Activated naive CD4-positive, alpha-beta T cell treated with anti-CD3 and anti-CD28 coated beads, Interleukin-2, amount 50 U/mL, for 16 hours (primary cell): ENCODE measurements around the gene HCFC1.

Experiments
- DNase-seq: peaks from one replicate; pipeline ENCODE4 v3.0.0-alpha.2; 2020

The HCFC1 gene

DNA sequence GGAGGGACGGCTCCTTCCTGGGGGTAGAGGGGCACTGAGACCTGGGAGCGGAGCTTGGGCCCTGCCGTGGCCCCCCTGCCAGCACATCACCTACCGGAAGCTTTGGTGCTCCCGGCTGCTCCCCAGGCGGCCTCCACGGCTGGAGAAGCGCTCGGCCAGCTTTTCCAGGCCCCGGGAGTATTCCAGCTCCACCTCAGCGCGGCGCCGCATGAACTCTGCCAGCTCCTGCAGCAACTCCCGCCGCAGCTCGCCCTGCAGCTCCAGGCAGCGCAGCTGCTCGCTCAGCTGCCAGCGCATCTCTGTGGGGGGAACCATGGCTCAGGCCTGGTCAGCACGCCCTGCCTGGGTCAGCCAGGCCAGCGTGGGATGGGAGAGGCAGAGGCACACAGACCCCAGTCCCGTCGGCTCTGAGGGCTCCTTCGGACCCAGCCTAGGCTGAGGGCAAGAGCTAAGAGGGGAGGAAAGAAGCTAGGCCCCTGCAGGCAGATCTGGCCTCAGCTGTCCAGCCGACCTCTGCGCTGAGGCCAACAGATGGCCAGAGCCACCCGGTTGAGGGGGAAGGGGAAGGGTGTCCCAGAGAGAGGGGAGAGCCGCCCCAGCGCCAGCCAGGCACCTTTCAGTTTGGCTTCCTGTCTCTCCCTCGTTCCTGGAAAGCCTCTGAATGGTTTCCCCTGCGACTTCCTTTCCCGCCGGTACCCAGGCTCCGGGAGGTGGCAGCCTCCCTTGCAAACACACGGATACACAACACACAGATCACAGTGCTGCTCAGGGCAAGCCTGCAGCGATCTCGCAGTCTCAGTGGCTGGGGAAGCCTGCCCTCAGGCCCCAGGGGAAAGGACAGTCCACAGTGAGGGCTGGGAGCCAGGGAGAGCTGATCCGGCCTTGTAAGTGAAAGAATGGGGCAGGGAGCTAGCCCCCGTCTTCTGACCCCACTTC lies 49.8 kb downstream of the HCFC1 start:
- DNase-seq = no peak

DNA sequence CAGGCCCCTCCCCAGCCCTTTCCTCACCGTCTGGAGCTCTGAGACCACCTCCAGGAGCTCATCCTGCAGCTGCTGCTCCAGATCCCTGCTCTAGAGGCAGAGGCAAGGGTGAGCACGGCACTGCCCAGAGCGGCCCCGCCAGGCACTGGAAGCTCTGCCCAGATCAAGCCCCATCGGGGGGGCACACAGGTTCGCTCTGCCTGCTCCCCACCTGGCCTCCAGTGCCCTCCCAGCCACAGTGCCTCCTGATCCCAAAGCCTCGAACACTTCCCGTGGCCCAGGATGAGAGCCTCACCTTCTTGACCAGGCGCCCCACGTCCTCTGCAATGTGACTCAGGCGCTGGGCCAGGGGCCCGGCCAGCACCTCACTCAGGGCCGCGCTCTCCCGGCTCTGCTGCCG lies 50.5 kb downstream of the HCFC1 start:
- DNase-seq = no peak

DNA sequence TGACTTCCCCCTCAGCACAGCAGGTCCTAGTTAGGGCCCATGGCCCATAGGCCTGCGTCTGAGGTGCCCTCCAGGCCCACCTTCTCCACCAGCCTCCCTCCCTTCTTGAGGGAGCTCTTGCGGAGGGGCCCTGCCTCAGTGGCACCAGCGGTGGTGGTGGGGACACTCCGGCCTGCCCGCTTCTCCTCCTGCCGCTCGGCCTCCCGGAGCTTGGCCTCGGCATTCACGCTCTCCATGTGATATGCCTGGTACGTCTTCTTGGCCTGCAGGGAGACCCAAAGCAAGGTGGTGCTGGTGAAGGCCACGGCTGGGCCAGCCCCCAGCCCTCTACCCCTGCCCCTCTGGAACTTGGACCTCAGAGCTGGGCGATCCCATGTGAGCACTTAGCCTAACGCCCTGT lies 51.1 kb downstream of the HCFC1 start:
- DNase-seq = no peak

DNA sequence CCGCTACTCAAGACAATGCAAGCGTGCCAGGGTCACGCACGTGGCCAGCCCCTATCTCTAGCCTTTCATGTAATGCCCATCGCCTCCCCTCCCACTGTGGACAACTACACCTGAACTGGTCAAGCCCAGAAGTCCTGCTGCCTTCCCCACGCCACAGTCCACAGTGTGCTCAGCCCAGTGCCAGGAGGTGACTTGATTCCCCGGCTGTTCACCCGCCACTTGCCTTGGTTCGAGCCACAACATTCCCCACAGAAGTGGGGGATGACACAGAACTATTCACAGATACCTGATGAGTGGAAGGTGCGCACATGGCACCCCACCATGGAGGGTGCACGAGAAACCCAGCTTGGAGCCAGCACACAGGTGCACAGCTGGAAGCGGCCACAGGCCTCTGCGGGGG lies 52.3 kb downstream of the HCFC1 start:
- no peak for DNase-seq

DNA sequence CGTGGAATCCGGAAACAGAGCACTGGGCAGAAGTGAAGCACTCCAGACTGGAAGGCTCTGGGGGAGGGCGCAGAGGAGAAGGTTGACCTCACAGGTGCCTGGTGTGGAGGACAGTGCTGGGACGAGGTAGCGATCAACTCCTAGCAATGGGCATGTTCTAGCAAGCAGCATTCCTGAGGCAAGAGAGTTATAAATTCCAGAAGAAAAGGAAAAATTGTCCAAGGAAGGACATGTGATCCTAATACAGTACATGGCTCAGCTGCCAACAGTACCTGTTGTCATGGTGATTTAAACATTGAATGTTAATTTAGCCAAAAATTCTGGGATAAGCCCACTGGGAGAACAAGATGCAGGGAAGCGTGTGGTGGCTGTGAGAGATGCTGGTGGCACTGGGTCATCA lies 53.7 kb downstream of the HCFC1 start:
- DNase-seq = no peak

DNA sequence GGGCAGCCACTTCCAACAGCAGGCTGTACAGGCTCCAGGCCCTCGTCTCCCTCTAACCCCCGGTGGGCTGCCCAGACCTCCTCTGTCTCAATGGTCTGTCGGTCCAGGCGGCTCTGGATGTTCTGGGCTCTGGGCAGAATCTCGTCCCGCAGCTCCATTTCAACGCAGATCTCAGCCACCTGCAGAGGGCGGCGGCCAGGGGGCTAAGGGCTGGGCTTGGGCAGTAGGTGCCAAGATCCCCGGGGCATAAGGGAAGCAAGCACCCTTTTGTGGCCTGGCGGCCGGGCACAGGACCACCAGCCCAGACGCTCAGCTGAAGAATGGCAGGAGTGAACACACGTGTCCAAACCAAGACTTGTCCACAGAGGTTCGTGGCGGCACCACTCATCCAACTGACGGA lies 57.9 kb downstream of the HCFC1 start:
- no peak for DNase-seq

DNA sequence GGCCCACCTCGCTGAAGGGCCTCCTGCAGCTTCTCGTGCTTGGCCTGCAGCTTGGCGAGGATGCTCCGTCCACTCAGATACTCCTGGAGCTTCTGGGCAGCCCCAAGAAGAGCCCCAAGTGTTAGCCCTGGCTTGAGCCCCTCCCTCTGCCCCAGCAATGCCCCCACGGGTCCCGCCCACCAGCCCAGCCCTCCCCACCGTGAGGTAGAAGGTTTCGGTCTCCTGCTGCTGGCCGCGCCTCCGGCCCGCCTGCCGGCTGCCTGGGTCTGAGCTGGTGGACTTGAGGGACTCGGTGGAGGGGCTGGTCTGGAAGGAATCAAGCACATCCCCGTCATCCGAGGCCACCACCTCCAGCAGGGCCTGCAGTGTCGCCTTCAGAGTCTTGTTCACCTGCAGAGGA lies 58.4 kb downstream of the HCFC1 start:
- DNase-seq = no peak

DNA sequence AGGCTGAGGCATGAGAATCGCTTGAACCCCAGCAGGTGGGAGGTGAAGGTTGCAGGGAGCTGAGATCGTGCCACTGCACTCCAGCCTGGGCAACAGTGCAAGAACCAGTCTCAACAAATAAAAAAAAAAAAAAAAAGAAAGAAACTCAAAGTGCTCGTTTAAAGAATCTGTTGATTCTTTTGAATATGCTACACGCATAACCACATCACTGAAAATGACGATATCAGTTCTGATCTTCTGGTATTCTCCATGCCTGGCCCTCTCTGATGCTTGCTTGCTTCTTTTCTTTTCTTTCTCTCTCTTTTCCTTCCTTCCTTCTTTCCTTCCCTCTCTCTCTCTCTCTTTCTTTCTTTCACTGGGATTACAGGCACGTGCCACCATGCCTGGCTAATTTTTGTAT lies 59.8 kb downstream of the HCFC1 start:
- DNase-seq = no peak

DNA sequence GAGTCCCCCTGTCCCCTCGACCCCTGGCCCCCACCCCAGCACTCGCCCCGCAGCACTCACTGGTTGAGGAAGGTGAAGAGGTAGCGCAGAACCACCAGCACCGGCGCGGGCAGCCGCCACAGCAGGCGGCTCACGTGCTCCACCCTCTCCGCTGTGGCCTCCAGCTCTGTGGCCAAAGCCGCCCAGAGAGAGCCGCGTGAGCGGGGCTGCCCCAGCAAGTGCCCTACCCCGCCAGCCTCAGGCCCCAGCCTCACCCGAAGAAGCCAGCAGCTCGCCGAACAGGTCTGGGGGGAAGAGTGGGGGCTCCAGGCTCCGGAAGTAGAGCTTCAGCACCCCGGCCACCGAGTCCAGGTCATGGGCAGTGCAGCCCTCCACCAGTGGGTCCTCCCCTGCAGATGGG lies 61.2 kb downstream of the HCFC1 start:
- DNase-seq = no peak

DNA sequence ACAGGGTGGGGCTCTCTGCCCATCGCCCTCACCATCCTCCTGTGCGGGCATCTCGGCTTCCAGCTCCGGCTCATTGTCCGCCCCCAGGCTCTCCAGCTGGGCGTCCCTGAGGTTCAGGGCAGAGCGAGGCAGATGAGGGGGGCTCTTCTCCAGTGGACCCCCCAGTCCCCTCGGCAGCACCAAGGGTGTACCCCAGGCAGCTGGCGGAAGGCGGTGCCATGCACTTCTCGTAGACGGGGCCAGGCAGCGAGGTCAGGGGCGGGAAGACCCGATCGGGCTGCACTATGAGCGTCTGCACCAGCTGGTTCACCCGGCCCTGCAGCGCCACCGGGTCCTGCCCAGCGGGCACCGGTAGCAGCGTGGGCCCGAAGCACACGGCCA lies 61.6 kb downstream of the HCFC1 start:
- DNase-seq = no peak

DNA sequence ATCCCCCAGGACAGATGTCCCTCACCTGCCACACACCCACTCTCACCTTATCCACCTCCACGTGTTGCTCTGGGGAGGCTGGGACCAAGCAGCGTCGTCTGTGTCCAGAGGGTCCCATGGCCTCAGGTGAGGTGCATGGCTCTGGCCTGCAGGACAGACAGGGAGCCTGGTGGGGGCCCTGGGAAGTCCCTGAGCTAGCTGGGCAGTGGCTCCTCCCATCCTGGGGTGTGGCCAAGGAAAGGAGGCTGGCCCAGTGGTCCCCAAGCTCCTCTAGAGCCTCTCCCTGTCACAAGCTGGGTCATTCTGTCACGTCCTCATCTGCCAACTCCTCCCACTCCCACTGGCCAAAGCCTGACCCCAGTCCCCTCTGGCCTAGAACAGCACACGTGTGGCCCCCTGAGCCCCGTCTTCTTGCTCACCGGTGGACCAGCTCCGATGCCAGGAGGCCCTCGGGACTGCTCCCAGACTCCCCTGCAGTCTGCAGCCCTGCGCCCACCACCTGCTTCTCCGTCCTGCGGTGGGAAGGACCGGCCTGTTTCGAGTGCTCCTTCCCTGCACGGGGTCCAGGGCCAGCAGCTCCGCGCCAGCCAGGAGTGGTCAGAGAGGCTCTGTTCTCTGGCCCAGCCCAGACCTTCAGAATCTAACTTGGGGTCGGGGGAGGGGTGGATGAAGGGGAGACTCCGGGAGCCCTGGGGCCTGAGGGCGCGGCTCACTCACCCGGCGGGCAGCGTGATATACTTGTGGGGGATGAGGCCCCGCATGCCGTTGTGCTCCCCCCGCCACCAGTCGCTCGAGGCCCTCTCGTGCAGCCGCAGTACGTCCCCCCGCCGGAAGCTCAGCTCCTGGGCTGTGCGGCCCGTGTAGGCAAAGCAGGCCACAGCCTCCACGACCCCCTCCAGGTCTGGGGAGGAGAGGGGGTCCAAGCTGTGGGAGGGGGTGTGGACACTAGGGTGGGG lies 62.3 kb downstream of the HCFC1 start:
- no peak for DNase-seq

DNA sequence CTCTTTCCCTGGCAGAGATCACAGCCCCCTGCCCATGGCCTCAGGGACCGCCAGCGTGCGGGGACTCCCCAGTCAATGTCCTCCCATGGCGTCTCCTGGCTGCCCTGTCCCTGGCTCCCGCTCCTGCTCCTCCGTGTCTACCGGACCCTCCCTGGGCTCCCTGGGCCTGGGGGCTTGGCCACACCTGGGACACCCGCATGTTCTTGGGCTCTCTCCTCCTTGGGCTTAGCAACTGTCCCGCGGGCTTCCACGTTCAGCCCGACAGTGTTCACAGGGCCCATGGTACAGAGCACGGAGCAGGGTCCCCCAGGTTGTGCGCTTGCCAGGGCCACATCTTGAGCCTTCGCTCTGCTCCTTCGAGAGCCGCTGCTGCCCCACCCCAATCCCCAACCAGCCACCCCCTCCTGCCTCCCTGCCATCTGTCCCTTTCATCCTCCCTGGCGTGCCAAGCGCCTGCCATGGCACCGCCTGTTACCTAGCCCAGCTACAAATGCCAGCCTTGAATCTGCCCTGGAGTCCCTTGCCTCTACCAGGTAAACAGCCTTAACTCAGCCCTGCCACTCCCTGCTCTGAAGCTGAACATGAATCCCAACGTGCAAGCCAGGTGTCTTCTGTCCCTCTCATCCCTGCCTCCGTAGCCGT lies 63.3 kb downstream of the HCFC1 start:
- DNase-seq = no peak

DNA sequence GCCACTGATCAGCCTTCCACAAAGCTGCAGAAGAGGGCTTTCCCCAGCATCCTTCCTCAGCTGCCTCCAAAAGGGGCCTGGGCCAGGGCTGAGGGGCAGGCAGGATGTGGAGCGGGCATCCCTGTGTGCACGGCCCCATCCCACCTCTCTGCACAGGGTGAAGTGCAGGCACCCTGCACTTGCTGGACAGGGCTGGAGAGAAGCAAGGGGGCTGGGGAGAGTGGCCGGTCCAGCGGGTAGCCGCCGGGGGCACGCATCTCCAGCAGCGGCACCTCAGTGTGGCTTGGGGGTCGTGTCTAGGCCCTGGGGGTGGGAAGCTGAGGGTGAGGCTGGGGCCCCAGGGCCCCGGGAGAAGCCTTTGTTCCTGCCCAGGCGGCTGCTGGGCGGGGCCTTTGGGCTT lies 64.2 kb downstream of the HCFC1 start:
- no peak for DNase-seq

DNA sequence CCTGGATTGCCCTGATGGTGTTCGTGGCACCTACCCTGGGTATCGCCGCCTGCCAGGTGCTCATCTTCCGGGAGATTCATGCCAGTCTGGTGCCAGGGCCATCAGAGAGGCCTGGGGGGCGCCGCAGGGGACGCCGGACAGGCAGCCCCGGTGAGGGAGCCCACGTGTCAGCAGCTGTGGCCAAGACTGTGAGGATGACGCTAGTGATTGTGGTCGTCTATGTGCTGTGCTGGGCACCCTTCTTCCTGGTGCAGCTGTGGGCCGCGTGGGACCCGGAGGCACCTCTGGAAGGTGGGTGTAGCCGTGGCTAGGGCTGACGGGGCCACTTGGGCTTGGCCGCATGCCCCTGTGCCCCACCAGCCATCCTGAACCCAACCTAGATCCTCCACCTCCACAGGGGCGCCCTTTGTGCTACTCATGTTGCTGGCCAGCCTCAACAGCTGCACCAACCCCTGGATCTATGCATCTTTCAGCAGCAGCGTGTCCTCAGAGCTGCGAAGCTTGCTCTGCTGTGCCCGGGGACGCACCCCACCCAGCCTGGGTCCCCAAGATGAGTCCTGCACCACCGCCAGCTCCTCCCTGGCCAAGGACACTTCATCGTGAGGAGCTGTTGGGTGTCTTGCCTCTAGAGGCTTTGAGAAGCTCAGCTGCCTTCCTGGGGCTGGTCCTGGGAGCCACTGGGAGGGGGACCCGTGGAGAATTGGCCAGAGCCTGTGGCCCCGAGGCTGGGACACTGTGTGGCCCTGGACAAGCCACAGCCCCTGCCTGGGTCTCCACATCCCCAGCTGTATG lies 65.3 kb downstream of the HCFC1 start:
- no peak for DNase-seq

DNA sequence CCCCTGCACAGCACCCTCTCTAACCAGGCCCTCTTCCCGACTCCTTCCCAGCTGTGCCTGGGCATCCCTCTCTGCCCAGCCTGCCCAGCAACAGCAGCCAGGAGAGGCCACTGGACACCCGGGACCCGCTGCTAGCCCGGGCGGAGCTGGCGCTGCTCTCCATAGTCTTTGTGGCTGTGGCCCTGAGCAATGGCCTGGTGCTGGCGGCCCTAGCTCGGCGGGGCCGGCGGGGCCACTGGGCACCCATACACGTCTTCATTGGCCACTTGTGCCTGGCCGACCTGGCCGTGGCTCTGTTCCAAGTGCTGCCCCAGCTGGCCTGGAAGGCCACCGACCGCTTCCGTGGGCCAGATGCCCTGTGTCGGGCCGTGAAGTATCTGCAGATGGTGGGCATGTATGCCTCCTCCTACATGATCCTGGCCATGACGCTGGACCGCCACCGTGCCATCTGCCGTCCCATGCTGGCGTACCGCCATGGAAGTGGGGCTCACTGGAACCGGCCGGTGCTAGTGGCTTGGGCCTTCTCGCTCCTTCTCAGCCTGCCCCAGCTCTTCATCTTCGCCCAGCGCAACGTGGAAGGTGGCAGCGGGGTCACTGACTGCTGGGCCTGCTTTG lies 66.0 kb downstream of the HCFC1 start:
- no peak for DNase-seq

DNA sequence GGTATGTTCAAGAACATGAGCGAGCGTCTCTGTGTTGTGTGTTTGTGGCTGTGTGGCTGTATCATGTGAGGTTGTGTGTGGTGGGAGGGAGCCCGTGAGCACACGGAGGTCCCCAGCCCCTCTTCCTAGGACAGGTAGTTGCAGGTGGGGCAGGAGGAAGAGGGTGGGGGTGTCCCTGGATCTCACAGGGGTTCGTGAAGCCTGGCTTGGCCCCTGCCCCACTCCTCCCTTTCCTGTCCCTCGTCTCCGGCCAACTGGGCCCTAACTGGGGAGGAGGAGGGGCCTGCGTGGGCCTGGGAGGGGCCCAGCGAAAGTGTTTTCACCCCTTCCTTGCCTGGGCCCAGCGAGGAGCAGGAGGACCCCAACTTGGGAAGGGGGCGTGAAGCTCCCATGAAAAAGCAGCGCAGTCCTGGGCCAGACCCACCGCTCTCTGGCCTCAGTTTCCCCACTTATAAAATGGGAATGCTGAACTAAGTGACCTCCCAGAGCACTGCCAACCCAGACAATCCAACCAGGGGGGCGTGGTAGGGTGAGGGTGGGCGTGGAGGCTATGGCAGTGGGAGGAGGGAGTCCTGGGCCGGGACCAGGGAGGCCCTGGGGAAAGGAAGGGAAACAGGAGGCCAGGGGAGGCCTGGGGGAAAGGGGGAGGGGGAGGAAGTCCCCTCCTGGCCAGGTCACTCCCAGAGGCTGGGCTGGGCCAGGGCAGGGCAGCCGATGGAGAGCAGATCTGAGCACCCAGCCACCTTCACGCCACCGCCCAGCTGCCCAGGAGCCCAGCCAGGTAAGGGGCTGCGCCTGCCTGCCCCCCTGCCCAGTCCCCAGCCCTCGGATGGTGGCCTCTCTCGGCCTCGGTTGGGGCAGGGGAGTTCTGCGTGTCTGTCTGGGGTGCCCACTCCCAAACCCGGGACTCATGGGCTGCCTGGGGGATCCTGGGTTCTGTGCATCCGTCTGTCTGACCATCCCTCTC lies 67.3 kb downstream of the HCFC1 start, which contains the start of gene AVPR2:
Gene AVPR2 (plus strand): TSS at position 683 of the 967 bp plus-strand sequence. CDS start 473 bp downstream, outside the sequence.
- no peak for DNase-seq

DNA sequence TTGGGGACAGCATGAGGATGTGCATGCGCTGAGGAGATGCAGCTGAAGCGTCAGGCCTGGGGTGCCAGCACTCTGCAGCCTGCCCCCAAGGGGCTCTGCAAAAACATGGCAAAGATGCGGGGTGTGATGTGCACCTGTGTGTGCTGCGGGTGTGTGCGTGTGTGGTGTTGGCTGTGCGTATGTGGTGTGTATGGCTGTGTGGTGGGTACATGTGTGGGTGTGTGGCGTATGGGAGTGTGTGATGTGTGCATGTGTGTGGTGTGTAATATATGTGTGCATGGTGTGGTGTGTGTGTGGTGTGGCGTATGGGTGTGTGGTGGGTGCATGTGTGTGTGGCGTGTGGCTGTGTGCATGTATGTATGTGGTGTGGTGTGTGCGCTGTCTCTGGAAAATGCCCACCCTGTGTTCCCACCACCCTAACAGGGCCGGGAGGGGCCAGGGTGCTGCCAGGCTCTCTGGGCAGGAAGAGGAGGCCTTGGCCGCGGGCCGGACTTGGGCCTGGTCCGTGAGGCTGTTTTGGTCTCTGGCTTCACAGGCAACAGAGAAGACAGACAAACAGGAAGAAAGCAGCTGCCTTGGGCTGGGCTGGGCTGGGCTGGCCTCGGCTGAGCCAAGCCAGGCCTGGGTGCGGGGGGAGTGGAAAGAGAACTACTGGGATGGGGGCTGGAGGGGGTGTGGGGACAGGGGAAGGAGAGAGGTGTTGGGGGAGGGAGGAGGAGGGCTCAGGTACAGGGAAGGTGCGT lies 68.2 kb downstream of the HCFC1 start:
- DNase-seq = no peak

DNA sequence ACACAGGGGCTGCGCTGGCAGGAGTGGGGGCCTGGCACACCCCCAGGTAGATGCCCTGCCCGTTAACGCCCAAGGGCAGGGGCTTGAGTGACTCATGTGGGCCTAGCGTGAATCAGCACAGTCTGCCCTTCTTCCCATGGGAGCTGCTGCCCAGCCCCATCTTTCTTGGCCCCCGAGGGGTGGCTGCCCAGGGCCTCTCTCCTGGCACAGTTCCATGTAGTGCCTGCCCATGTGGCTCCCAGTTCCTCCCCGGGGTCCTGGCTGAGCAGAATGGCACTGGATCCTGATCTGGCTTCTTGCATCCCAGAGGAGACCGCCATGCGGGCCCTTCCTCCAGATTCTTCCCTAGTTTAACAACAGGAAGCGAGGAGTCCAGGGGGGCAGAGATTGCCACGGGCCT lies 69.2 kb downstream of the HCFC1 start:
- DNase-seq = no peak

DNA sequence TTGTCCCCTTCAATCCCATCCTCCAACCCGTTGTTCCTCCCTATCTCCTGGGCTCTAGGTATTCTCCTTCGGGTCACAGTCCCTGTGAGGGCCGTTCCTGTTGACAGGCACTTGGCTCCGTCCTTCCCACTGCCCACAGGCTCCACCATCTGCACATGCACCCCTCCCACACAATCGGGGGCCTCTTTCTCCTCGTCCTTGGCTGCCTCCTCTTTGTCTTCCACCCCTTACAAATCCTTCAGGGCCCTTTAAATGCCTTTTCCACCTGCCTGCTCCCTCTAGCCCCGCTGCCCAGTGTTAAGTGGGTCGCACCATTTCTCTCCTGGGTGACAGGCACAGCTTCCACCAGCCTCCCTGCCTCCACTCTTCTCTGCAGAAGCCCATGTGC lies 69.9 kb downstream of the HCFC1 start:
- DNase-seq = no peak
